Lung (tissue), 12 donors: Measurements from ENCODE around the gene BIRC5. TPM values are rescaled to one million over a fixed set of nuclear protein-coding genes. Genes with fewer than 3 reads are reported as not detected.

Experiments used
- ATAC-seq: fragments of 200-7000 bp; cut with Tn5 transposase; one replicate; pipeline ENCODE4 v1.9.1; 2020; ENCODE audit warnings: moderate number of reproducible peaks; ENCODE audit not compliant: insufficient read depth, low FRiP score
- DNase-seq, 3 donors: peaks; one replicate each; pipeline ENCODE4 v3.0.0-alpha.2; 2013 to 2017
- H3K27ac ChIP-seq, 2 donors: one replicate each; pipeline ENCODE4 v1.5.1; 2013; ENCODE audit warnings: mild to moderate bottlenecking in 2 of 2, moderate library complexity in 2 of 2, control low read depth in 1 of 2, inconsistent platforms in 1 of 2, low read depth in 1 of 2, low read length in 1 of 2
- H3K27me3 ChIP-seq, 3 donors: one replicate each; pipeline ENCODE4 v1.5.1; 2013; ENCODE audit warnings: low read length in 2 of 3; ENCODE audit not compliant: control insufficient read depth in 3 of 3, insufficient read depth in 3 of 3
- H3K36me3 ChIP-seq, 4 donors: one replicate each; pipeline ENCODE4 v1.5.1; 2013; ENCODE audit warnings: low read length in 4 of 4, mild to moderate bottlenecking in 1 of 4, moderate library complexity in 1 of 4; ENCODE audit not compliant: control insufficient read depth in 4 of 4, insufficient read depth in 4 of 4
- H3K4me1 ChIP-seq, 5 donors: one replicate each; pipeline ENCODE4 v1.5.1; 2013; ENCODE audit warnings: low read length in 5 of 5, mild to moderate bottlenecking in 2 of 5, moderate library complexity in 1 of 5; ENCODE audit not compliant: control insufficient read depth in 5 of 5, insufficient read depth in 5 of 5
- H3K4me3 ChIP-seq: one replicate; pipeline ENCODE4 v1.5.1; 2013; ENCODE audit warnings: mild to moderate bottlenecking, control low read depth, moderate library complexity
- H3K9ac ChIP-seq, 2 donors: one replicate each; pipeline ENCODE4 v1.5.1; 2013; ENCODE audit warnings: low read length in 2 of 2, control low read depth in 1 of 2; ENCODE audit not compliant: insufficient read depth in 1 of 2
- H3K9me3 ChIP-seq, 4 donors: one replicate each; pipeline ENCODE4 v1.5.1; 2013; ENCODE audit warnings: low read length in 3 of 4, mild to moderate bottlenecking in 1 of 4, moderate library complexity in 1 of 4; ENCODE audit not compliant: control insufficient read depth in 4 of 4, insufficient read depth in 3 of 4
- WGBS, 2 donors: extraction: QIAGEN DNeasy Blood & Tissue Kit; methylation state at CpG; one replicate each; pipeline ENCODE4 v1.1.7; 2013; 5-methylcytosine and 5-hydroxymethylcytosine counted together
- polyA plus RNA-seq, 2 donors: library from polyadenylated mRNA; stranded (reverse); fragments of 200-250 nt; gene quantifications; one replicate each; pipeline ENCODE4 v1.2.1, GENCODE V29; 2013
- total RNA-seq, 2 donors: library from RNA; depleted of rRNA in 1 of 2; stranded (reverse); fragments of >200 nt in 1 of 2; gene quantifications; one replicate each; pipeline ENCODE4 v1.2.1, GENCODE V29; 2014 to 2021
- TF ChIP-seq, protein P1 (sequence below): IDR thresholded peaks from 2 replicates; pipeline ENCODE4 v1.5.1; 2012; ENCODE audit warnings: mild to moderate bottlenecking; ENCODE audit errors: control extremely low read depth, extremely low read depth
- donor health status: control.
- donor health status: control.
- donor health status: Bipolar disorder and iron deficiency.
- donor health status: healthy.
- donor health status: DM: yes; HTN: yes; CAD: no.

Gene BIRC5
- total and polyA plus RNA-seq, 4 donors, result 1.1 to 11.2 (median 2.4) TPM

DNA sequence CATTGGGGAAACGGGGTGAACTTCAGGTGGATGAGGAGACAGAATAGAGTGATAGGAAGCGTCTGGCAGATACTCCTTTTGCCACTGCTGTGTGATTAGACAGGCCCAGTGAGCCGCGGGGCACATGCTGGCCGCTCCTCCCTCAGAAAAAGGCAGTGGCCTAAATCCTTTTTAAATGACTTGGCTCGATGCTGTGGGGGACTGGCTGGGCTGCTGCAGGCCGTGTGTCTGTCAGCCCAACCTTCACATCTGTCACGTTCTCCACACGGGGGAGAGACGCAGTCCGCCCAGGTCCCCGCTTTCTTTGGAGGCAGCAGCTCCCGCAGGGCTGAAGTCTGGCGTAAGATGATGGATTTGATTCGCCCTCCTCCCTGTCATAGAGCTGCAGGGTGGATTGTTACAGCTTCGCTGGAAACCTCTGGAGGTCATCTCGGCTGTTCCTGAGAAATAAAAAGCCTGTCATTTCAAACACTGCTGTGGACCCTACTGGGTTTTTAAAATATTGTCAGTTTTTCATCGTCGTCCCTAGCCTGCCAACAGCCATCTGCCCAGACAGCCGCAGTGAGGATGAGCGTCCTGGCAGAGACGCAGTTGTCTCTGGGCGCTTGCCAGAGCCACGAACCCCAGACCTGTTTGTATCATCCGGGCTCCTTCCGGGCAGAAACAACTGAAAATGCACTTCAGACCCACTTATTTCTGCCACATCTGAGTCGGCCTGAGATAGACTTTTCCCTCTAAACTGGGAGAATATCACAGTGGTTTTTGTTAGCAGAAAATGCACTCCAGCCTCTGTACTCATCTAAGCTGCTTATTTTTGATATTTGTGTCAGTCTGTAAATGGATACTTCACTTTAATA lies 10.4 kb downstream of the BIRC5 start:
- H3K36me3 ChIP-seq, result peaks cover 0 to 4% (median under 1%) of the 10 kb centered on the region in 4 donors
- H3K4me3 ChIP-seq, result no peak overlapping the region
- H3K9me3 ChIP-seq, result no peaks in the 10 kb centered on the region
- H3K9ac ChIP-seq, result no peak overlapping the region
- TF ChIP-seq, protein P1, sequence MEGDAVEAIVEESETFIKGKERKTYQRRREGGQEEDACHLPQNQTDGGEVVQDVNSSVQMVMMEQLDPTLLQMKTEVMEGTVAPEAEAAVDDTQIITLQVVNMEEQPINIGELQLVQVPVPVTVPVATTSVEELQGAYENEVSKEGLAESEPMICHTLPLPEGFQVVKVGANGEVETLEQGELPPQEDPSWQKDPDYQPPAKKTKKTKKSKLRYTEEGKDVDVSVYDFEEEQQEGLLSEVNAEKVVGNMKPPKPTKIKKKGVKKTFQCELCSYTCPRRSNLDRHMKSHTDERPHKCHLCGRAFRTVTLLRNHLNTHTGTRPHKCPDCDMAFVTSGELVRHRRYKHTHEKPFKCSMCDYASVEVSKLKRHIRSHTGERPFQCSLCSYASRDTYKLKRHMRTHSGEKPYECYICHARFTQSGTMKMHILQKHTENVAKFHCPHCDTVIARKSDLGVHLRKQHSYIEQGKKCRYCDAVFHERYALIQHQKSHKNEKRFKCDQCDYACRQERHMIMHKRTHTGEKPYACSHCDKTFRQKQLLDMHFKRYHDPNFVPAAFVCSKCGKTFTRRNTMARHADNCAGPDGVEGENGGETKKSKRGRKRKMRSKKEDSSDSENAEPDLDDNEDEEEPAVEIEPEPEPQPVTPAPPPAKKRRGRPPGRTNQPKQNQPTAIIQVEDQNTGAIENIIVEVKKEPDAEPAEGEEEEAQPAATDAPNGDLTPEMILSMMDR, result no peak
- no peaks in the 10 kb centered on the region for H3K27me3 ChIP-seq
- 77 to 78% methylated on average over 27 of the region's 27 CpGs for WGBS, 2 donors
- H3K4me1 ChIP-seq, result peaks cover 0 to 3% (median 0%) of the 10 kb centered on the region in 5 donors
- no peak for ATAC-seq
- H3K27ac ChIP-seq, result peak overlapping the region in 1 of 2 donors; percentile 65
- no peak for DNase-seq

DNA sequence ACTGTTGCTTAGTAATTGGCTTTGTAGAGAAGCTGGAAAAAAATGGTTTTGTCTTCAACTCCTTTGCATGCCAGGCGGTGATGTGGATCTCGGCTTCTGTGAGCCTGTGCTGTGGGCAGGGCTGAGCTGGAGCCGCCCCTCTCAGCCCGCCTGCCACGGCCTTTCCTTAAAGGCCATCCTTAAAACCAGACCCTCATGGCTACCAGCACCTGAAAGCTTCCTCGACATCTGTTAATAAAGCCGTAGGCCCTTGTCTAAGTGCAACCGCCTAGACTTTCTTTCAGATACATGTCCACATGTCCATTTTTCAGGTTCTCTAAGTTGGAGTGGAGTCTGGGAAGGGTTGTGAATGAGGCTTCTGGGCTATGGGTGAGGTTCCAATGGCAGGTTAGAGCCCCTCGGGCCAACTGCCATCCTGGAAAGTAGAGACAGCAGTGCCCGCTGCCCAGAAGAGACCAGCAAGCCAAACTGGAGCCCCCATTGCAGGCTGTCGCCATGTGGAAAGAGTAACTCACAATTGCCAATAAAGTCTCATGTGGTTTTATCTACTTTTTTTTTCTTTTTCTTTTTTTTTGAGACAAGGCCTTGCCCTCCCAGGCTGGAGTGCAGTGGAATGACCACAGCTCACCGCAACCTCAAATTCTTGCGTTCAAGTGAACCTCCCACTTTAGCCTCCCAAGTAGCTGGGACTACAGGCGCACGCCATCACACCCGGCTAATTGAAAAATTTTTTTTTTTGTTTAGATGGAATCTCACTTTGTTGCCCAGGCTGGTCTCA lies 11.2 kb downstream of the BIRC5 start:
- DNase-seq (no peak), ATAC-seq (no peak)
- 95% methylated on average over 16 of the region's 16 CpGs for WGBS, 2 donors
- no peak overlapping the region for H3K9ac ChIP-seq
- H3K27me3 ChIP-seq, result peaks cover 0 to 5% (median 2%) of the 10 kb centered on the region in 3 donors
- peaks cover 0 to 2% (median 0%) of the 10 kb centered on the region in 4 donors for H3K36me3 ChIP-seq
- H3K9me3 ChIP-seq, result no peaks in the 10 kb centered on the region
- H3K4me3 ChIP-seq, result no peak overlapping the region
- TF ChIP-seq, protein P1, result no peak
- H3K4me1 ChIP-seq, result peaks cover 0 to 3% (median 0%) of the 10 kb centered on the region in 5 donors
- H3K27ac ChIP-seq, result peak overlapping the region in 1 of 2 donors; percentile 24

DNA sequence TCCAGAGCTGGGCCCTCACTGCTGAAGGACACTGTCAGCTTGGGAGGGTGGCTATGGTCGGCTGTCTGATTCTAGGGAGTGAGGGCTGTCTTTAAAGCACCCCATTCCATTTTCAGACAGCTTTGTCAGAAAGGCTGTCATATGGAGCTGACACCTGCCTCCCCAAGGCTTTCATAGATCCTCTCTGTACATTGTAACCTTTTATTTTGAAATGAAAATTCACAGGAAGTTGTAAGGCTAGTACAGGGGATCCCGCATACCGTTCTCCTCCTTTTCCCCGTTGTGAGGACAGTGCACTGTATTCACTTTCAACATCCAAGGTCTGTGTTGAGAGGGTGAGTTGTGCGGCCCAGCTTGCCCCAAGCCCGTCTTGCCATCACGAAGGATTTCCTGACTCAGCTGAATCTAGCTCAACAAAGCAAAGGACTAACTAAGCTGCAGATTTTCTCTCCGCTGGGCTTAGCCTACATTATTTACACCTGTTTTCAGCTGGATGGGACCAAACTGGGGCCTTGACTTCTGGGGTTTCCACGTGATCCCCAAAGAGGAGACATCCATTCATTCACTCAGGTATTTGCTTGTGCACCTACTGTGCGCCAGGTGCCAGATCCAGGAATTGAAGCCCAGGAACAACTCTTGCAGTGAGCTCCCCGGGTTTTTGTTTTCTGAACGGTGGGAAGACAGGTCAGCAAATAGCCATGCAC lies 12.2 kb downstream of the BIRC5 start:
- 68 to 74% methylated on average over 12 of the region's 12 CpGs for WGBS, 2 donors
- no peak for ATAC-seq

More for the DNA sequence above, 12.2 kb downstream of the BIRC5 start:
- TF ChIP-seq, protein P1, result no peak
- no peak overlapping the region for H3K9ac ChIP-seq
- peaks cover 0 to 3% (median 0%) of the 10 kb centered on the region in 5 donors for H3K4me1 ChIP-seq
- H3K36me3 ChIP-seq, result peaks cover 0 to 2% (median 0%) of the 10 kb centered on the region in 4 donors
- no peak overlapping the region for H3K4me3 ChIP-seq
- H3K27ac ChIP-seq, result no peak overlapping the region
- peaks cover 0 to 2% (median 0%) of the 10 kb centered on the region in 4 donors for H3K9me3 ChIP-seq
- peaks cover 4 to 14% (median 11%) of the 10 kb centered on the region in 3 donors for H3K27me3 ChIP-seq
- no peak for DNase-seq
